HG03066 (cell line): ENCODE data around the gene GOLGA2.

Source experiments
- ATAC-seq: cut with Tn5 transposase; IDR thresholded peaks from one replicate; pipeline ENCODE4 v1.9.1; 2021; ENCODE audit warnings: low read depth; ENCODE audit not compliant: unreplicated experiment

Gene GOLGA2, protein sequence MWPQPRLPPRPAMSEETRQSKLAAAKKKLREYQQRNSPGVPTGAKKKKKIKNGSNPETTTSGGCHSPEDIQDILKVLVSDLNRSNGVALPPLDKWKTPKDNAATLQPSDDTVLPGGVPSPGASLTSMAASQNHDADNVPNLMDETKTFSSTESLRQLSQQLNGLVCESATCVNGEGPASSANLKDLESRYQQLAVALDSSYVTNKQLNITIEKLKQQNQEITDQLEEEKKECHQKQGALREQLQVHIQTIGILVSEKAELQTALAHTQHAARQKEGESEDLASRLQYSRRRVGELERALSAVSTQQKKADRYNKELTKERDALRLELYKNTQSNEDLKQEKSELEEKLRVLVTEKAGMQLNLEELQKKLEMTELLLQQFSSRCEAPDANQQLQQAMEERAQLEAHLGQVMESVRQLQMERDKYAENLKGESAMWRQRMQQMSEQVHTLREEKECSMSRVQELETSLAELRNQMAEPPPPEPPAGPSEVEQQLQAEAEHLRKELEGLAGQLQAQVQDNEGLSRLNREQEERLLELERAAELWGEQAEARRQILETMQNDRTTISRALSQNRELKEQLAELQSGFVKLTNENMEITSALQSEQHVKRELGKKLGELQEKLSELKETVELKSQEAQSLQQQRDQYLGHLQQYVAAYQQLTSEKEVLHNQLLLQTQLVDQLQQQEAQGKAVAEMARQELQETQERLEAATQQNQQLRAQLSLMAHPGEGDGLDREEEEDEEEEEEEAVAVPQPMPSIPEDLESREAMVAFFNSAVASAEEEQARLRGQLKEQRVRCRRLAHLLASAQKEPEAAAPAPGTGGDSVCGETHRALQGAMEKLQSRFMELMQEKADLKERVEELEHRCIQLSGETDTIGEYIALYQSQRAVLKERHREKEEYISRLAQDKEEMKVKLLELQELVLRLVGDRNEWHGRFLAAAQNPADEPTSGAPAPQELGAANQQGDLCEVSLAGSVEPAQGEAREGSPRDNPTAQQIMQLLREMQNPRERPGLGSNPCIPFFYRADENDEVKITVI

DNA sequence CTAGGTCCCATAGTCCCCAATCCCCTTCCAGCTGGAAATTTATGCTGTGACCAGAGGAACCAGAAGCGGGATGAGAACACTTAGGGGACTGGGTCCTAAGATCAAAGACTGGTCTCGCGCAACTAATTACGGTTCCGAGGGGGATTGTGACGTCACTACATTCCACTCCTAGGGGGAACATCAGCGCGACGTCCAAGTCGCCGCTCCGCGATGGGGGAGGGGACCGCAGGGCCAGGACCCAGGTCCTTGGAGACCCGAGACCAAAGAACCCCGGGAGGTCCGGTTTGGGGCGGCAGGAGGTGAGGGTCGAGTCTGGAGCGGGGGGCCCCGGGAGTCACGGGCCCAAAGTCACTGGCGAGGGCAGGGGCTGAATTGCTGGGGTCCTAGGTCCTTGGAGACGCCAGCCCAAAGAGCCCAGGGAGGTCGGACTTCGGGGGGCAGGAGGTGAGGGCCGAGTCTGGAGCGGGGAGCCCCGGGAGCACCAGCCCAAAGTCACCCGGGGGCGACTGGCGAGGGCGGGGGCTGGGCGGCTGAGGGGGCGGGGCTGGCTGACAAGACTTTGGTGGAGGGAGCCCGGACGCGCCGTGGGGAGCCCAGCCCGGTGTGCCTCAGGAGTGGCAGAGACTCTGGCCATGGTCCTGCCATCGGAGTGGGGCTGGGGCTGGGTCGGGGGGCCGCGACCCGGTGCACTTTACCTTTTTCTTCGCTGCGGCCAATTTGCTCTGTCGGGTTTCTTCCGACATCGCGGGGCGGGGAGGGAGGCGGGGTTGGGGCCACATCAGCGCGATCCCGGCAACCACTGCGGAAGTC lies at the start of gene GOLGA2:
Gene GOLGA2 (minus strand): TSS at position 810 of the 810 bp plus-strand sequence. CDS start 31 bp downstream, at position 779.
- peak; percentile 47 for ATAC-seq

DNA sequence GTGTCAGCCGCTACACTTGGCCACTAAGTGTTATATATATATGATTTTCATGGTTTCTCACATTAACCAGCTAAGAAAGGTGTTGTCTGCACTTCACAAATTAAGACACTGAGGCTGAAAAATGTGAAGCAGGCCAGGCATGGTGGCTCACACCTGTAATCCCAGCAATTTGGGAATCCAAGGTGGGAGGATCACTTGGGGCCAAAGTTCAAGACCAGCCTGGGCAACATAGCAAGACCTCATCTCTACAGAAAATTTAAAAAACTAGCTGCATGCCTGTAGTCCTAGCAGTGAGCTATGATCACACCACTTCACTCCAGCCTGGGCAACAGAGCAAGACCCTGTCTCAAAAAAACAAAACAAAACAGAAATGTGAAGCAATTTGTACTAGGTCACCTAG lies 48.6 kb upstream of the GOLGA2 start:
- ATAC-seq = no peak

DNA sequence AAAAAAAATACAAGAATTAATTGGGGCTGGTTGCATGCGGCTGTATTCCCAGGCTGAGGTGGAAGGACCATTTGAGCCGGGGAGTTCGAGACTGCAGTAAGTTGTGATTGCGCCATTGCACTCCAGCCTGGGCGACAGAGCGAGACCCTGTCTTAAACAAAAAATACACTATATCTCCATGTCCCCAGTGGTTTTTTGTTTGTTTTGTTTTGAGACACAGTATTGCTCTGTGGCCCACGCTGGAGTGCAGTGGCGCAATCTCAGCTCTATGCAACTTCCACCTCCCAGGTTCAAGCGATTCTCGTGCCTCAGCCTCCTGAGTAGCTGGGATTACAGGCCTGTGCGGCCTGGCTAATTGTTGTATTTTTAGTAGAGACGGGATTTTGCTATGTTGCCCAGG lies 48.0 kb upstream of the GOLGA2 start:
- ATAC-seq = no peak

DNA sequence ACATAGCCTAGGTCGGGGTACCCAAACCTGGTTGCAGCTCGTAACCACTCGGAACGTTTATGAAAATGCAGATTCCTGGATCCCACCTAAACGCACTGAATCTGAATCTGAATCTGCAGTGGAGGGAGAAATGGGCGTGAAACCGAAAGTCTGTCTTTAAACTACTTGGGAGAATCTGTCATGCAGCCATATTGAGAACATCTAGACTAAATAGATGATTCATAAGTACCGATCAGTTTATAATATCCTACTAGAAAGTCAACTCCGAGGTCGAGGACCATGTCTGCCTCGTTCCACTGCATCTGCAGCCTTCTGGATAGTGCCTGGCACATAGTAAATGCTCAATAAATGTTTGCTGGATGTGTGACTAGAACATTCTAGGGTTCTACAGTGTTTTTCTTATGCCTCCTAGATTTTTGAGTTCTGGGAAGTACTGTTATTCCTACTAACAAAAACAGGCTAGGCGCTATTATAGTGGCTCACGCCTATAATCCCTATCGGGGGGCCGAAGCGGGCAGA lies 47.5 kb upstream of the GOLGA2 start:
- ATAC-seq = peak; percentile 13

GRCh38 chr9:128322404-128323211 lies 46.8 kb upstream of the GOLGA2 start, which contains the start of the genes COQ4 and TRUB2:
TSS of gene COQ4 (plus strand) at chr9:128322839. CDS start at chr9:128322859, 20 bp downstream.
TSS of gene TRUB2 (minus strand) at chr9:128322447. CDS start at chr9:128322408, 39 bp downstream.
- peak; percentile 81 for ATAC-seq

GRCh38 chr9:128321879-128322403 lies 46.1 kb upstream of the GOLGA2 start:
- ATAC-seq = no peak

- no peak for ATAC-seq
These were observed 45.5 kb upstream of the GOLGA2 start for GRCh38 chr9:128321343-128321742.

GRCh38 chr9:128317629-128318028 lies 41.8 kb upstream of the GOLGA2 start:
- no peak for ATAC-seq

- ATAC-seq = no peak
These were observed 40.6 kb upstream of the GOLGA2 start for GRCh38 chr9:128316421-128316820.

- no peak for ATAC-seq
These were observed 38.9 kb upstream of the GOLGA2 start for GRCh38 chr9:128314697-128315096.

GRCh38 chr9:128310461-128310860 lies 34.7 kb upstream of the GOLGA2 start:
- ATAC-seq = no peak

DNA sequence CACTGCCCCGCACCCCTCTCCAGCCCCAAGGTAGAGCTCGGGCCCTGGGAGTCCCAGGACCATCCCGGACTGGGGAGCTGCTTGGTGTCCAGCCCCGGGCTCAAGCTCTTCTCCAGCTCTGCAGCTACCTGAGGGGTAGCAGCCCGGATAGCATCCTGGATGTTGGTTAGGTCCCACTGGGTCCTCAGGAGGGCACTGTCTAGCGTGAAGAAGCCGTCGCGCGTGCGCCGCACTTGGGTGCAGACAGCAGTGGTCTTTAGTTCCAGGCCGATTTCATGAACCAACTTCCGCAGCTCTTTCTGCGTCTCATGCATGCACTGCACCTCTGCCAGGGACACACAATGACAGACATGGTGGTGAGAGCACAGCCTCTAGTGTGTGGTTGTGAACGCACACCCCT lies 33.7 kb upstream of the GOLGA2 start:
- no peak for ATAC-seq

GRCh38 chr9:128304971-128305288 lies 29.1 kb upstream of the GOLGA2 start:
- no peak for ATAC-seq

- no peak for ATAC-seq
These were observed 28.5 kb upstream of the GOLGA2 start for GRCh38 chr9:128304136-128304970.

DNA sequence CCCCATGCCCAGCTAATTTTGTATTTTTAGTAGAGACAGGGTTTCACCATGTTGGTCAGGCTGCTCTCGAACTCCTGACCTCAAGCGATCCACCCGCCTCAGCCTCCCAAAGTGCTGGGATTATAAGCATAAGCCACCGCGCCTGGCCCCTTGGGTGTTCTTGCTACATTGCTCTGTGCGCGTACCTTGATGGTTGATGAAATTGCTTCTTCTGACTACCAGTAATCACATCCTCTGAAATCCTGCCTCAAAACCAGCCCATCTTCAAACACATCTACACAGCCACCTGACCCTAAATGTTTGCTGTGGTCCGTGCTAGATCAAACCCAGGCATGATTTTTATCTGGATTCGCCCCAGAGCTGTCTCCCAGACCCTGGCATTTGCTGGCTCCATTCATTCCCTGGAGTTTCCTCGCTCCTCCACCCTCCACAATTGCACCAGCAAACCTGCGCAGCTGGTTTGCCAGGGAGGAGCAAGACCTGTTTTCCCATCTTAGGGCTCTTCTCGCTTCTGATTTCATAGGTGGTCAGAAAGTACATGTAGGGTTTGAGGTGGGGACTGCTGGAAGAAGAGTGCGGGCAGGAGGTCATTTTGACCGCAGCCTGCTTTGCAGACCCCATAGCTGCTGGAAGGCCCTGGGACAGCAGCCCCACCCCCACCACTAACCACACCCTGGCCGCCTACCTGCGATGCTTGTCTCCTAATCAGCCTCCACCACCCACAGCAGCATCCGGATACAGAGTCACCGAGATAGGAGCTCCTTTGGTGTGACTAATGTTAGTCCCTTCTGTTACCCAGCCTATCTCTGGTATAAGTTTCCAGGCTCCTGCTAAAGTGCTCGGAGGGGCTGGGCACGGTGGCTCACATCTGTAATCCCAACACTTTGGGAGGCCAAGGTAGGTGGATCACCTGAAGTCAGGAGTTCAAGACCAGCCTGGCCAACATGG lies 23.0 kb upstream of the GOLGA2 start:
- ATAC-seq = no peak

DNA sequence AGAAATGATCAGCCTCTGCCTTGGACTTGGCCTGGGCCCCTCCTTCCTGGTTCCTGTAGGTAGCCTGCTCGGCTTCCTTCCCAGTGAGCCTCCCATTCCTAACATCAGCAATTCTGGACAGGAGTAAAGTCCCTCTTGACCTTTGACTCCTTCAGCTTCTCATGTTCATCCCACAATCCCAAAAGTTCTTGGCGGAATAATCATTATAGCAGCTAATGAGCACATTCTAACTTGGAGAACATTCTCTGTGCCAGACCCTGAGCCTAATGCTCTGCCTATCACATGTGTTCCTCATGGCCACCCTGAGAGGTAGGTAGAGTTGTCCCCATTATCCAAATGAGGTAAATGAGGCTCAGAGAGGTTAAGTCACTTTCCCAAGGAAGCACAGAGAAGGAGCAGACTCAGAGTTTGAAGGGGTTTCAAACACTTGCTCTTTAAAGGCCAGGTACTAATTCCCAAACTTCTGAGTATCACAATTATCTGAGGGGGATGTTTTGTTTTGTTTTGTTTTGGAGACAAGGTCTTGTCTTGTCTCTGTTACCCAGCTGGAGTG lies 21.5 kb upstream of the GOLGA2 start:
- ATAC-seq = no peak
